OCI-LY7 (cell line): ENCODE measurements around the gene RITA1. TPM values are rescaled to one million over a fixed set of nuclear protein-coding genes. Genes with fewer than 3 reads are reported as not detected.

ENCODE experiments used
- BruUV-seq: library from RNA; stranded (reverse); fragments of 400-500 nt; replicated peaks from 2 replicates; lab custom pipeline; 2021; lab: Mats Ljungman, UMichigan
- CTCF ChIA-PET: fragments of 300-600 bp; sonication (Branson Sonifier 250); formaldehyde crosslinking; loops from one replicate; lab custom pipeline; 2022; ENCODE audit warnings: antibody characterized with exemption; ENCODE audit not compliant: unreplicated experiment; lab: Charles Lee
- POLR2A ChIA-PET: fragments of 300-600 bp; sonication (Branson Sonifier 250); formaldehyde crosslinking; loops from one replicate; lab custom pipeline; 2022; ENCODE audit warnings: antibody characterized with exemption; lab: Charles Lee
- DNase-seq: peaks from one replicate; pipeline ENCODE4 v3.0.0-alpha.2; 2015; ENCODE audit warnings: low spot score
- H2AFZ ChIP-seq: fragments of 200-600 bp; sonication (generic), shearing (Covaris generic); 2 replicates; pipeline ENCODE4 v1.6.1; 2014; ENCODE audit warnings: mild to moderate bottlenecking, antibody characterized with exemption, low read length, moderate library complexity
- H3K27ac ChIP-seq: fragments of 200-600 bp; sonication (generic); 2 replicates; pipeline ENCODE4 v1.5.1; 2014; ENCODE audit warnings: mixed run types, low read depth, mild to moderate bottlenecking, moderate library complexity, low read length, inconsistent platforms; ENCODE audit not compliant: poor library complexity, severe bottlenecking
- H3K36me3 ChIP-seq: fragments of 200-600 bp; sonication (generic); 2 replicates; pipeline ENCODE4 v1.6.1; 2014; ENCODE audit warnings: mild to moderate bottlenecking, antibody characterized with exemption, low read length, moderate library complexity, mixed read lengths; ENCODE audit not compliant: insufficient read depth
- H3K4me1 ChIP-seq: fragments of 200-600 bp; sonication (generic); 2 replicates; pipeline ENCODE4 v1.5.1; 2014; ENCODE audit warnings: mild to moderate bottlenecking, low read length; ENCODE audit not compliant: insufficient read depth, poor library complexity, severe bottlenecking
- H3K4me2 ChIP-seq: fragments of 200-600 bp; sonication (generic); 2 replicates; pipeline ENCODE4 v1.6.1; 2014; ENCODE audit warnings: mild to moderate bottlenecking, low read length
- H3K4me3 ChIP-seq: fragments of 200-600 bp; sonication (generic); 2 replicates; pipeline ENCODE4 v1.5.1; 2014; ENCODE audit warnings: mild to moderate bottlenecking, low read depth, low read length; ENCODE audit not compliant: poor library complexity, severe bottlenecking
- H3K79me2 ChIP-seq: fragments of 200-600 bp; sonication (generic); 2 replicates; pipeline ENCODE4 v1.6.1; 2016; ENCODE audit warnings: low read depth, mild to moderate bottlenecking, low read length, moderate library complexity, mixed read lengths; ENCODE audit not compliant: insufficient read depth
- H3K9me2 ChIP-seq: fragments of 200-600 bp; sonication (generic); 2 replicates; pipeline ENCODE4 v1.6.1; 2016; ENCODE audit warnings: mild to moderate bottlenecking, low read length, mixed read lengths; ENCODE audit not compliant: insufficient read depth
- H3K9me3 ChIP-seq: fragments of 200-600 bp; sonication (generic); 2 replicates; pipeline ENCODE4 v1.6.1; 2014; ENCODE audit warnings: mild to moderate bottlenecking, mixed run types, low read length, mixed read lengths
- H4K20me1 ChIP-seq: fragments of 200-600 bp; sonication (generic); 2 replicates; pipeline ENCODE4 v1.6.1; 2014; ENCODE audit warnings: mild to moderate bottlenecking, antibody characterized with exemption, low read length, moderate library complexity, mixed read lengths; ENCODE audit not compliant: insufficient read depth
- CTCF ChIP-seq: fragments of 200-600 bp; sonication (generic); conservative IDR thresholded peaks from 2 replicates; pipeline ENCODE4 v1.5.1; 2014; ENCODE audit warnings: mild to moderate bottlenecking, antibody characterized with exemption, low read length, moderate library complexity, mixed read lengths
- EZH2phosphoT487 ChIP-seq: fragments of 200-600 bp; sonication (generic); IDR thresholded peaks from 2 replicates; pipeline ENCODE4 v1.6.1; 2018; ENCODE audit warnings: low read depth, borderline replicate concordance, mild to moderate bottlenecking, mixed run types, antibody characterized with exemption, low read length, moderate library complexity, mixed read lengths
- intact Hi-C: fragments of 100-400 bp; cut with micrococcal nuclease; formaldehyde crosslinking; loops from one replicate; pipeline ENCODE4 v1.10.0; 2022; ENCODE audit not compliant: unreplicated experiment
- total RNA-seq, 2 experiments: library from RNA; depleted of rRNA in 1 of 2; stranded (reverse); fragments of >200 nt in 1 of 2; shearing (Covaris generic) in 1 of 2; gene quantifications; 2 replicates each; pipeline ENCODE4 v1.2.3, GENCODE V29; 2014 to 2022

Gene RITA1
- total RNA-seq, 2 experiments from 2014 or later: 68.6 to 90.8 TPM

DNA sequence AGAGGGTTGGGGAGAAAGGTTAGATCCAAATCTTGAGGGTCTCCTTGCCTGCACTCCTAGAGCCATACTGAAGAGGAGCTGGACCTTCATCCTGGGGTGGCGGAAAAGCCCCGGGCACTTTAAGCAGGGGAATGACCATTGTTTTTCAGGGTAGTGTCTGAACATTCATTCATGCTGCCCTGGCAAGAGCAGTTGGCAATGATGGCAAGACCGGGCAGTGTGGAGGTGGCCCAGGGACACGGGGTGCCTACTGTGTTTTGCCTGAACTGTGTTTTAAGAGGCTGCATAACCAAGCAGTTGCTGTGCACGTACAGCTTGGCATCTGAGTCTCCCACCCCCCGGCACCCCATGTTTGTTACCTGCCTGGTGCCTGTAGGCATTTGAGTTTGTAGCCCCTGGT is 50.5 kb downstream of the RITA1 start:
- Histone ChIP-seq H3K4me1 (peaks cover 50% of the 10 kb centered on the region), H2AFZ (no peak overlapping the region), H3K79me2 (peaks cover 53% of the 10 kb centered on the region; the same call in 1 of the 2 replicates), H3K36me3 (peaks cover 95% of the 10 kb centered on the region), H4K20me1 (no peaks in the 10 kb centered on the region; the same call in 1 of the 2 replicates), H3K9me3 (no peaks in the 10 kb centered on the region), H3K9me2 (no peaks in the 10 kb centered on the region), H3K27ac (no peak overlapping the region), H3K4me2 (no peak overlapping the region), H3K4me3 (no peak overlapping the region)
- TF ChIP-seq CTCF (no peak), EZH2phosphoT487 (no peak)
- no TSS peak for BruUV-seq
- POLR2A ChIA-PET: interaction anchor here (0.6 to 1.1 kb wide), 4 partner anchors 12 to 76 kb away, joined by 3 to 8 read pairs (median 3); no protein-coding TSS in a partner anchor
- CTCF ChIA-PET: no interaction called here
- DNase-seq: no peak
- intact Hi-C loops: no loop called here

DNA sequence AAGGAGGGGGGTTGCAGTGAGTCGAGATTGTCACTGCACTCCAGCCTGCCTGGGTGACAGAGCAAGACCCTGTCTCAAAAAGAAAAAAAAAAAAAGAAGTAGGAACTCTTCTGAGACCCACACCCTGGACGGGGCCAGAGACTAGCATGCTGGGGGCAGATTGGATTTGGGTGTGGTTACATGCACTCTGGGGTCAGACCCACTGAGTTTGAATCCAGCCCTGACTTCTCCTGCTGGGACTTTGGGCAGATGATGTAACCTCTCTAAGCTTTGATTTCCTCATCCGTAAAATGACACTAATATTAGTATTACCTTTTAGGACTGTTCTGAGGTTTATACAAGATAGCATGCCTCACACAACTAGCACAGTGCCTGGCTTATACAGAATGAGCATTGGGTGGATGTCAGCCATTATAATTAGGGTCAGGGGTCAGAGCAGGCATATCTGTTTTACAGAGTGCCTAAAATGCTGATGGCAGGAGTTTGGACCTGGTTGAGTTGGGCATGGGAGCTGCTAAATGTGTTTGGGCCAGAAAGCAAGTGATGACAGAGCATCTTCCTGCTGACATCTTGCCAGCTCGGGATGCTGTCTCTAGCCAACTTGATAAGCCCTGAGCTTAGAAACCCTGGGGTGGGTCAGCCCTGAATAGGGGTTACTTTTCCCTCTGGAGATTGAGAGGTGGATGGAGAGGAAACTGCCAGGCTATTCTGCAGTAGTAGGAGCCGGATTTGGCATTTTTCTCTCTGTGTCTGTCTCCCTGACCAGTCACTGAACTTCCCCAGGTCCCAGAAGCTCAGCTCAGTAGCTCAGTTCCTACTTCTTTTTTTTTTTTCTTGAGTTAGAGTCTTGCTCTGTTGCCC is 51.2 kb downstream of the RITA1 start:
- H3K4me3 ChIP-seq: no peak overlapping the region
- H3K36me3 ChIP-seq: peaks cover 95% of the 10 kb centered on the region
- no peaks in the 10 kb centered on the region for H3K9me3 ChIP-seq
- no peak overlapping the region for H3K4me2 ChIP-seq
- no peak for DNase-seq
- H3K4me1 ChIP-seq: peaks cover 47% of the 10 kb centered on the region
- ChIA-PET POLR2A (no interaction called here), CTCF (no interaction called here)
- H2AFZ ChIP-seq: no peak overlapping the region
- BruUV-seq: no TSS peak
- H3K79me2 ChIP-seq: peaks cover 52% of the 10 kb centered on the region; the same call in 1 of the 2 replicates
- TF ChIP-seq EZH2phosphoT487 (no peak), CTCF (no peak)
- no peaks in the 10 kb centered on the region for H3K9me2 ChIP-seq
- intact Hi-C loops: no loop called here
- H4K20me1 ChIP-seq: no peaks in the 10 kb centered on the region; the same call in 1 of the 2 replicates
- no peak overlapping the region for H3K27ac ChIP-seq

- intact Hi-C loops: no loop called here
Measured at GRCh38 chr12:113237748-113238147, 52.2 kb downstream of the RITA1 start.

More at GRCh38 chr12:113237748-113238147, 52.2 kb downstream of the RITA1 start:
- no peak for TF ChIP-seq CTCF
- no peak for TF ChIP-seq EZH2phosphoT487
- Histone ChIP-seq H3K9me2 (no peaks in the 10 kb centered on the region), H4K20me1 (no peaks in the 10 kb centered on the region; the same call in 1 of the 2 replicates), H3K9me3 (no peaks in the 10 kb centered on the region), H3K79me2 (peaks cover 58% of the 10 kb centered on the region; the same call in 1 of the 2 replicates), H3K4me1 (peaks cover 38% of the 10 kb centered on the region), H3K27ac (no peak overlapping the region), H3K36me3 (peaks cover 95% of the 10 kb centered on the region), H2AFZ (no peak overlapping the region), H3K4me2 (no peak overlapping the region), H3K4me3 (no peak overlapping the region)
- ChIA-PET POLR2A (no interaction called here), CTCF (no interaction called here)
- BruUV-seq: no TSS peak
- DNase-seq: no peak
